Glutamatergic neuron (in vitro differentiated cells): ENCODE measurements around the gene ADORA2A. TPM values are rescaled to one million over a fixed set of nuclear protein-coding genes. Genes with fewer than 3 reads are reported as not detected.

Experiments
- DNase-seq: peaks from one replicate; pipeline ENCODE4 v3.0.0; 2022
- H3K27ac Mint-ChIP-seq: one replicate; pipeline ENCODE4 v1.8.0; 2020; ENCODE audit warnings: mild to moderate bottlenecking, mixed read lengths, inconsistent platforms; ENCODE audit not compliant: unreplicated experiment
- H3K27me3 Mint-ChIP-seq: one replicate; pipeline ENCODE4 v1.8.0; 2020; ENCODE audit warnings: mild to moderate bottlenecking, moderate library complexity, mixed read lengths, inconsistent platforms; ENCODE audit not compliant: unreplicated experiment
- H3K36me3 Mint-ChIP-seq: one replicate; pipeline ENCODE4 v1.8.0; 2020; ENCODE audit warnings: mild to moderate bottlenecking, mixed read lengths, inconsistent platforms; ENCODE audit not compliant: unreplicated experiment
- H3K4me1 Mint-ChIP-seq: one replicate; pipeline ENCODE4 v1.8.0; 2020; ENCODE audit warnings: mild to moderate bottlenecking, low read depth, mixed read lengths, inconsistent platforms; ENCODE audit not compliant: unreplicated experiment
- H3K4me3 Mint-ChIP-seq: one replicate; pipeline ENCODE4 v1.8.0; 2020; ENCODE audit warnings: mild to moderate bottlenecking, mixed read lengths, inconsistent platforms; ENCODE audit not compliant: unreplicated experiment
- H3K9me3 Mint-ChIP-seq: one replicate; pipeline ENCODE4 v1.8.0; 2020; ENCODE audit warnings: mild to moderate bottlenecking, moderate library complexity, mixed read lengths, inconsistent platforms; ENCODE audit not compliant: unreplicated experiment
- total RNA-seq: library from RNA; stranded (reverse); fragmentation: NEBNext Ultra II Directional; extraction: Animal tissue kit (Norgen Biotek cat#: 25700); gene quantifications from one replicate; pipeline ENCODE4 v1.2.1, GENCODE V29; 2021; ENCODE audit not compliant: unreplicated experiment
- TF ChIP-seq, protein P1 (sequence below): fragments of 200-600 bp; sonication (generic); IDR thresholded peaks from one replicate; pipeline ENCODE4 v1.5.0; 2021; ENCODE audit not compliant: partially characterized antibody, unreplicated experiment

ADORA2A gene
- total RNA-seq, 1 donor from 2014 or later = 15.9 TPM

DNA sequence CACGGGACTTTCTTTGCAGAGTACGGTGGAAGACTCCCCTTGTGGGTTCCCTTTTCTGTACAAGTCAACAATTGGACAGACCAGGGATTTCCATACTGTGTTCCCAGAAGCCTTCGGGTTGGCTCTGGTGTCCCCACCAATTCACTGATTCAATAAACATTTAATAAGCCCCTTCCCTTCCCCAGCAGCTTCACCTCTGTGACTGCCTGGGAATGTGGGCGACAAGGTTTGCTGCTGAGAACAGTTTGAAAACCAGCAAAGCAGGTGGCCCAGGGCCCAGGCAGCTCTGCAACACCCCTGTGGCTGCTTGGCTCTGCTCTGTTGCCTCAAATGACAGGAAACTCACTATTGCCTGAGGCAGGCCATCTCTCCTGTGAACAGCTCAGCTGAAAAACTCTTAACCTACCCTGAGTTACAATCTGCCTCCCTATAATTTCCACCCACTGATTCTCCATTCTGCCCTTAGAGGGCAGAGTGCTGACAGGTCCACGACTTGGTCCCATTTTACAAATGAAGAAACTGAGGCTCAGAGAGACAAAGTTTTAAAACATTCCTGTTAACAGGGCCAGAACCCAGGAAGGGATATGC is 10.4 kb downstream of the ADORA2A start:
- peaks cover 12% of the 10 kb centered on the region for H3K4me1 Mint-ChIP-seq
- no peak for DNase-seq
- peaks cover 9% of the 10 kb centered on the region for H3K27me3 Mint-ChIP-seq
- H3K27ac Mint-ChIP-seq = no peak overlapping the region
- H3K36me3 Mint-ChIP-seq = no peaks in the 10 kb centered on the region
- peaks cover 3% of the 10 kb centered on the region for H3K9me3 Mint-ChIP-seq
- H3K4me3 Mint-ChIP-seq = no peak overlapping the region
- TF ChIP-seq, protein P1, sequence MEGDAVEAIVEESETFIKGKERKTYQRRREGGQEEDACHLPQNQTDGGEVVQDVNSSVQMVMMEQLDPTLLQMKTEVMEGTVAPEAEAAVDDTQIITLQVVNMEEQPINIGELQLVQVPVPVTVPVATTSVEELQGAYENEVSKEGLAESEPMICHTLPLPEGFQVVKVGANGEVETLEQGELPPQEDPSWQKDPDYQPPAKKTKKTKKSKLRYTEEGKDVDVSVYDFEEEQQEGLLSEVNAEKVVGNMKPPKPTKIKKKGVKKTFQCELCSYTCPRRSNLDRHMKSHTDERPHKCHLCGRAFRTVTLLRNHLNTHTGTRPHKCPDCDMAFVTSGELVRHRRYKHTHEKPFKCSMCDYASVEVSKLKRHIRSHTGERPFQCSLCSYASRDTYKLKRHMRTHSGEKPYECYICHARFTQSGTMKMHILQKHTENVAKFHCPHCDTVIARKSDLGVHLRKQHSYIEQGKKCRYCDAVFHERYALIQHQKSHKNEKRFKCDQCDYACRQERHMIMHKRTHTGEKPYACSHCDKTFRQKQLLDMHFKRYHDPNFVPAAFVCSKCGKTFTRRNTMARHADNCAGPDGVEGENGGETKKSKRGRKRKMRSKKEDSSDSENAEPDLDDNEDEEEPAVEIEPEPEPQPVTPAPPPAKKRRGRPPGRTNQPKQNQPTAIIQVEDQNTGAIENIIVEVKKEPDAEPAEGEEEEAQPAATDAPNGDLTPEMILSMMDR = no peak

DNA sequence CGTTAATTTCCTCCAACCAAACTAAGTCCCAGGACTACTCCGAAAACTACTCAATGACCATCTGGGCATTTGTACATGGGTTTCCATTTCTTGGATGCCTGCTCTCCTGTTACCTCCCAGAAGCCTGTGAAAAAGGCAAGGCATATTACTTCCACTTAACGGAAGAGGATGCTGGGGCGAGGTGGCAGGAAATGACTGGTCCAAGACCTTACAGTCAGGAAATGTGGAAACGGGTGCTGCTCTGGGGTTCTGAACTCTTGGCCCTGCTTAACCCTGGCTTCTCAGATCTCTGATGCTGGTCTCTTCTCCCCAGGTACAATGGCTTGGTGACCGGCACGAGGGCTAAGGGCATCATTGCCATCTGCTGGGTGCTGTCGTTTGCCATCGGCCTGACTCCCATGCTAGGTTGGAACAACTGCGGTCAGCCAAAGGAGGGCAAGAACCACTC is 12.9 kb downstream of the ADORA2A start:
- H3K9me3 Mint-ChIP-seq = peaks cover 8% of the 10 kb centered on the region
- TF ChIP-seq, protein P1 = no peak
- peaks cover 11% of the 10 kb centered on the region for H3K27me3 Mint-ChIP-seq
- no peak for DNase-seq
- peaks cover 12% of the 10 kb centered on the region for H3K4me1 Mint-ChIP-seq
- no peaks in the 10 kb centered on the region for H3K36me3 Mint-ChIP-seq
- no peak overlapping the region for H3K27ac Mint-ChIP-seq
- no peak overlapping the region for H3K4me3 Mint-ChIP-seq

DNA sequence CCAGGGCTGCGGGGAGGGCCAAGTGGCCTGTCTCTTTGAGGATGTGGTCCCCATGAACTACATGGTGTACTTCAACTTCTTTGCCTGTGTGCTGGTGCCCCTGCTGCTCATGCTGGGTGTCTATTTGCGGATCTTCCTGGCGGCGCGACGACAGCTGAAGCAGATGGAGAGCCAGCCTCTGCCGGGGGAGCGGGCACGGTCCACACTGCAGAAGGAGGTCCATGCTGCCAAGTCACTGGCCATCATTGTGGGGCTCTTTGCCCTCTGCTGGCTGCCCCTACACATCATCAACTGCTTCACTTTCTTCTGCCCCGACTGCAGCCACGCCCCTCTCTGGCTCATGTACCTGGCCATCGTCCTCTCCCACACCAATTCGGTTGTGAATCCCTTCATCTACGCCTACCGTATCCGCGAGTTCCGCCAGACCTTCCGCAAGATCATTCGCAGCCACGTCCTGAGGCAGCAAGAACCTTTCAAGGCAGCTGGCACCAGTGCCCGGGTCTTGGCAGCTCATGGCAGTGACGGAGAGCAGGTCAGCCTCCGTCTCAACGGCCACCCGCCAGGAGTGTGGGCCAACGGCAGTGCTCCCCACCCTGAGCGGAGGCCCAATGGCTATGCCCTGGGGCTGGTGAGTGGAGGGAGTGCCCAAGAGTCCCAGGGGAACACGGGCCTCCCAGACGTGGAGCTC is 13.5 kb downstream of the ADORA2A start:
- no peaks in the 10 kb centered on the region for H3K36me3 Mint-ChIP-seq
- no peak overlapping the region for H3K27ac Mint-ChIP-seq
- H3K4me3 Mint-ChIP-seq = no peak overlapping the region
- peaks cover 11% of the 10 kb centered on the region for H3K27me3 Mint-ChIP-seq
- DNase-seq = no peak
- H3K9me3 Mint-ChIP-seq = peaks cover 8% of the 10 kb centered on the region
- H3K4me1 Mint-ChIP-seq = peaks cover 17% of the 10 kb centered on the region
- TF ChIP-seq, protein P1 = no peak

DNA sequence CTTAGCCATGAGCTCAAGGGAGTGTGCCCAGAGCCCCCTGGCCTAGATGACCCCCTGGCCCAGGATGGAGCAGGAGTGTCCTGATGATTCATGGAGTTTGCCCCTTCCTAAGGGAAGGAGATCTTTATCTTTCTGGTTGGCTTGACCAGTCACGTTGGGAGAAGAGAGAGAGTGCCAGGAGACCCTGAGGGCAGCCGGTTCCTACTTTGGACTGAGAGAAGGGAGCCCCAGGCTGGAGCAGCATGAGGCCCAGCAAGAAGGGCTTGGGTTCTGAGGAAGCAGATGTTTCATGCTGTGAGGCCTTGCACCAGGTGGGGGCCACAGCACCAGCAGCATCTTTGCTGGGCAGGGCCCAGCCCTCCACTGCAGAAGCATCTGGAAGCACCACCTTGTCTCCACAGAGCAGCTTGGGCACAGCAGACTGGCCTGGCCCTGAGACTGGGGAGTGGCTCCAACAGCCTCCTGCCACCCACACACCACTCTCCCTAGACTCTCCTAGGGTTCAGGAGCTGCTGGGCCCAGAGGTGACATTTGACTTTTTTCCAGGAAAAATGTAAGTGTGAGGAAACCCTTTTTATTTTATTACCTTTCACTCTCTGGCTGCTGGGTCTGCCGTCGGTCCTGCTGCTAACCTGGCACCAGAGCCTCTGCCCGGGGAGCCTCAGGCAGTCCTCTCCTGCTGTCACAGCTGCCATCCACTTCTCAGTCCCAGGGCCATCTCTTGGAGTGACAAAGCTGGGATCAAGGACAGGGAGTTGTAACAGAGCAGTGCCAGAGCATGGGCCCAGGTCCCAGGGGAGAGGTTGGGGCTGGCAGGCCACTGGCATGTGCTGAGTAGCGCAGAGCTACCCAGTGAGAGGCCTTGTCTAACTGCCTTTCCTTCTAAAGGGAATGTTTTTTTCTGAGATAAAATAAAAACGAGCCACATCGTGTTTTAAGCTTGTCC is 14.3 kb downstream of the ADORA2A start:
- Mint-ChIP-seq H3K27ac (no peak overlapping the region), H3K4me3 (no peak overlapping the region), H3K36me3 (no peaks in the 10 kb centered on the region), H3K9me3 (peaks cover 10% of the 10 kb centered on the region), H3K27me3 (peaks cover 9% of the 10 kb centered on the region), H3K4me1 (peaks cover 24% of the 10 kb centered on the region)
- TF ChIP-seq, protein P1 = no peak
- DNase-seq = peak; percentile 29
